GM21786 (cell line): ENCODE data around the gene TRPV4.

Experiments used
- ATAC-seq: cut with Tn5 transposase; IDR thresholded peaks from one replicate; pipeline ENCODE4 v1.9.1; 2021; ENCODE audit not compliant: unreplicated experiment

TRPV4 gene

DNA sequence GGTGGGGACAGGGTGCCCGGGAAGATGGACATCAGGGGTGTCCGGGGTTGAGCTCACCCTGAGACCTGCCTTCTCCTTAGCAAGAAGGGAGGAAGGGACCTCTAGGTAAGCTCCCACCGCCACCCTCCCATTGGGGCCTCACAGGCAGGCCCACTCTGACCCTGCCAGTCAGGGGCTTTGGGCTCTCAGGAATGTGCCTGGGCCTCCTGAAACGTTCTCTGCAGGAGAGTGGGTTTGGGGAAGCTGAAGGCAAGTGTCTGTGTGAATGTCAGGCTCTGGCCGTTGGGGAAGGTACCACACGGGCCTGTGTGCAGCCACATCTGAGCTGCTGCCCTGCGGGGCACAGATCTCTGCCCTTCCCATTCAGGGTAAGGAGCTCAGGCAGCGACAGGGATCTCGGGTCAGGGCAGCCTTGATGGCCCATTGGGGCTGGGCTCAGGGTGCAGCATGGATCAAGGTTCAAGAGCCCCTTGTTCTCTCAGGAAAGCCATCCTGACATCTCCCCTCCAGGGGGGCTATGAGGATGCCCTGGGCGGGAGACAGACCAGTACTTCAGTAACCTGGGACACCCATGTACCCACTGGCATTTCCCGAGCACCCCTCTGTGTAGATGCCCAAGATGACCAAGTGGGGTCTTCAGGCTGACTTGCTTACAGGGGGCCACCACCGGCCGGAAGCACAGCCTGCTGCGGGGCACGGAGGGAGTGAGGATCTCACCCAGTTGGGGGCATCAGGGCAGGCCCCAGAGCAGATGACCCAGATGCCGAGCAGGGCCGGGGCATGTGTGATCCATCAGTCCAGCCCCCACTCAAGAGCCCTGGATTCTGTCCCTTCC, 89.9 kb downstream of the TRPV4 start:
- no peak for ATAC-seq

DNA sequence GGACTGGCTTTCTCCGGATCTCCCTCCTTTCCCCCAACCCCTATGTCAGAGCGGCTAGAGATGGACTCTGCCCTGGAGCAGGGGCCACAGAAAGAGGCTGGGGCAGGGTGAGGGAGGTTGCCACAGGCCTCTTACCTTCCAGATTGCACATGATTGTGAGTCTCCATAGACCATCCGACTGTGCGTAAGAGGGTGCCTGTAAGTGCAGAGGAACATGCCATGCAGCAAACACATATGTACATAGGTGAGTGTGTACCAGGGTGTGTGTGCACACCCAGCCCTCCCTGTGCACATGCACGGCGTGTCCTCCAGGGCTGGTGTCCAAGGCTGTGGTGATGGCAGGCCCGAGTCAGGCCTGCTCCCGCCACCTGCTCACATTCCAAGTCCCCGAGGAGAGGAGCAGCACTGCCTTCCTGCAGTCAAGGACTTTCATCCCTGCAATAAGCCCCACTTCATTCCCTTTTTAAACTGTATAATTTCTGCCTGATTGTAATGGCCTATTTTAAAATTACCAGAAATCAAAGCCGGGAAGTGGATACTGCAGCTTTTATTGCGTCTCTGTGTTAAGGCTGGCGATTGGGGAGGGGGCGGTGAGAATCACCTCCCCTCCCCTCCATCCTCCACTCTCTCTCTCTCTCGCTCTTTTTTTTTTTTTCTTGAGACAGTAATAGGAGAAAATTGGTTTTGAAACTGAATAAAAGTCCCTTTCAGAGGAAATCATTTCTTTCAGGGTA, 91.1 kb downstream of the TRPV4 start:
- no peak for ATAC-seq

DNA sequence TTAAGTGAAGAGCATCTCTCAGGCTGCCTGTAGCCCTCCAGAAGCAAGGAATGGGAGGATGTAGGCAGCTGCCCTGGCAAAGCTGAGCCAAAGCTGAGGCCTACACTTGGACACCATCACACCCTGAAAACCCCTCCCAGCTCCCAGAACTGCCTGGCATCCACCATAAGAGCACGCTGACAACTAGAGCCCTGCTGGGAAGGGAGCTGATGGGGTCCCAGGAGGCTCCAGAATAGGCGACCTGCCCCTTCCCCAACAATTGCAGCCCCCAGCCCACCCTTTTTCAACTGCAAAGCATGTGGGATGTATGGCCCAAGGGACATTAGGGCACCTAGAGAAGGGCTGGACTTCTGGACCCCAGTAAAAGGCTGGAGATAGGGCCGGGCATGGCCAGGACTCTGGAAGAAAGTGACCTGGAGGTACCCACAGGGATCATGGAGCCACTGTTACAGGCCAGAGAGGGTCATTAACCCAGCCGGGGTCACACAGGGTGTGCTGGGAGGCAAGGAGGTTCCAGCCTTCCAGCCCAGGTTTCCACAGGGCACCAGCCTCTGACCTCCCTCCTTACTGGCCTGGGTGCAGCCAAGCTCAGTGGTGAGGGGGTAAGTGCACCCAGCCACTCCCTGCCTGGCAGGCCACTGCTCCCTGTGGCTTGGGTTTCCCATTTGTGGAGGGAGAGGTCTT, 91.8 kb downstream of the TRPV4 start:
- no peak for ATAC-seq

DNA sequence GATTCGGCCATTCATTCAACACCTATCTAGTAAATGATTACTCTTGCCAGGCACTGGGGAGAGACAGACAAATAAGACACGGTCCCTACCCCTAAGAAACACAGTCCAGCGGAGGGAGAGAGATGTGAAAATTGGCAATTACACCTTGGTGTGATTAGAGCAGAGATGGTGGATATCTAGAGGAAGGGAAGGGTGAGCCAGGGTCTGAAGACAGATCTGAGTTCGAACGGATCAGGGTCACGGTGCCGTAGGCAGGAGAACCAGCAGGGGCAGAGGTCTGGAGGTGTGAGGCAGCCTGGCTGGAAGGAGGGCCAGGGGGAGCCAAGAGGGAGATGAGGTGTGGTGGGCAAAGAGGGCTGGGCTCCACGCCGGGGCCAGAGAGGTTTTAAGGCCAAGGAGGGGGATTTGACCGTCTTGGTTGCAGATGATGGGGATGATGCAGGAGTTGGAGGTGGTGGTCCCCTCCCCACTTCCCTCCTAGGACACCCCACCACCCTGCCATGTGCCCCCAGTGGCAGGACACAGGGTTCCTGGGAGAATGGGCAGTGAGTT, 92.4 kb downstream of the TRPV4 start:
- no peak for ATAC-seq

DNA sequence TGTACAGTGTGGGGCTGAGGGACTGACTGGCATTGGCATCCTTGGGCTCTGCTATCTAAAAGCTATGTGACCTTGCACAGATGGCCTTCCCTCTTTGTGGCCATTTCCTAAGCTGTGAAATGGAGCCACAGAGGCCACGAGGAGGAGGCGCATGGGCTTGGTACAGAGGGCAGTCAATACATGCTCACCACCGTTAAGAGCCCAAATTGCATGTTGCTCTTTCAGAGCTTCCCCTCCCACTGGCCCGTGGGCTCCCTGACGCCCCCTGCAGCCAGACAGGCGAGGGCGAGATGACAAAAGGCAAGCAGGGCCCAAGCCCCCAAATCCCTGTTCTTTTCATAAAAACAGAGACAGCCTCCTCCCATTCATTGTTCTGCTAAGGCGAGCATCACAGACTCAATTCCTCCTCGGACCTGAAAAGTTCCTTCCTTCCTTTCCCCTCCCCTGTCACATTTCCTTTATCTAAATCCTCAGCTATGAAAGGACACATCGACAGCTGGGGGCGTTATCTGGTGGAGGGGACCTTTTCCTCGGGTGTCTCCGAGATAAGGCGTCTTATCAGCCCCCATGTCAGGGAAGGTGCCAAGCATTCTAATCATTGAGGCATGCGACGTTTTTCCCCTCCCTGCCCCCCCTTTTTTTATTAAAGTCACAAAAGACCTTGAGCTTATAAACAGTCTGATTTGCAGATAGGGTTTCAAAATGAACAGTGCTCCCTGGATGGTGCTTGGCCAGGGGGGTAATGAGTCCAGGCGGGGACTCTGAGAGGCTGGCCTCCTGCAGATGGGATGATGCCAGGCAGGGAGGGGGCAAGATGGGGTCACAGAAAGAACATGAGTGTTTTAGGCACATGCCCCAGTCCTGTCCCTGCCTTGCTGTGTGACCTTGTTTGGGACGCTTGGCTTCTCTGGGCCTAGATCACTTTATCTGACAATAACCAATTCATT, 93.2 kb downstream of the TRPV4 start:
- no peak for ATAC-seq

DNA sequence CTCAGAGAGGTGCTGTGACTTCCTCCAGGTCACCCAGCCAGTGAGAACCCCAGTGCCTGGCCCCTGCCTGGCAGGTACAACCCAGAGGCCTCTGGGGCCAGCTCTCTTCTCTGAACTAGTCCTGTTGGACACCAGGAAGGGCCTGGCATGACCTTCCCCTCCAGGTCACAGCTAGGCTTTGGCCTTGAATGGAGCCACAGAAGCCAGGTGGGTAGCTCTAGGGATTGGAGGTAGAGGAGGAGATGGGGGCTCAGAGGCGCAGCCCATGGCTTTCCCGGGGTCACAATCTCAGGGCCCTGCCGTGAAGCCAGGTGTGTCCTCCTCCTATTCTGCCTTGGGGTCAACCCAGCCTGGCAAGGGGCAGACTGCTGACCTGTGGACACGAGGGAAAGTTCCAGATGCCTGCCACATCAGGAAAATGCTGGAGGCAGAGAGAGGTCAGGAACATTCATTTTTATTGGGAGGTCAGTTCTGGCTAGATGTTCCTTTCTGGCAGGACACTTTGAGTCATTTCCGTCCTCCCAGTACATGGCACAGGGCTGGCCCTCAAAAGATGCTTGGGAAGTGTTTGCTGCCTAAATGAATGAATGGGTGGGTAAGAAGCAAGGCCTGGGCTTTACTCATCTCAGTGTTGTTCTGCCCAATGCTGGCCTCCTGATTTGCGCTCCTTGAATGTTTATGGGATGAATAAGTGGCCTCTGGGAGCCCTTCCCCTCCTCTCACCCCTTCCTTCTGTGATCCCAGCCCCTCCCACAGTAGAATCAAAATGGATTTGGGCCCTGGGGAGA, 94.1 kb downstream of the TRPV4 start:
- no peak for ATAC-seq

DNA sequence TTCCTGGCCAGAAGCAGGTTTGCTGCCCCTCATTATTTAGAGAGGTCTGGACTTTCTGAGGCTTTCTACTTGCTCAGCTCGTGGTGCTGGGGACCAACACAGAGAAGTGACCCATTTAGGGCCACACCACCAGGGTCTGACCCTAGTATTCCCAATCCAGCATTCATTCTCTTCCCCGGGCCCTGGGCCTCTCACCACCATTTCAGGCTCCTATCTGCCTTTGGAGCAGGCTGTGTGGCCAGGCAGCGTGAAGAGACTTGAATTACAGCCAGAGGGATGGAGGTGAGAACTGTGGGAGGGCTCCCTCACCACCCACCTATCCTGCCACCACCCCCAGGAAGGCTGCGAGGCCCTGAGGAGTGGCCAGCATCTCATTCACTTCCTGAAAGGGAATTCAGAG, 95.0 kb downstream of the TRPV4 start:
- no peak for ATAC-seq

DNA sequence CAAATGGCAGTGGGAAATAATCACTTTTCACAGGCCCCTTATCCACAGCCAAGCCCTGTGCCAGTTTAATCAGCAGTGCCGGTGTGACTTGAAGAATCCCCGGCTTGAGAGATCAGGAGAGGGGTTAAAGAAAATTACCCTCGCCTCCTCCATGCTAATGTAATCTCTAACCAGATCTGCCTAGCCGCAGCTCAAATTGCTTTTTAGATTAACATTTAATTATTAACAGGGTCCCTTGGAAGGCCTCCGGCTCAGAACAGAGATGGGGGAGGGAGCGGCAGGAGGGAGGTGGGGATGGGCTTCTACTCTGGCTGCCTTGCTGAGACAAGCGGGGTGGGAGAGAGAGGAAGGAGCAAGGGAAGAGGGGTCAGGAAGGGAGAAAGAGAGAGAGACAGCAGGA, 95.6 kb downstream of the TRPV4 start:
- ATAC-seq, result no peak

DNA sequence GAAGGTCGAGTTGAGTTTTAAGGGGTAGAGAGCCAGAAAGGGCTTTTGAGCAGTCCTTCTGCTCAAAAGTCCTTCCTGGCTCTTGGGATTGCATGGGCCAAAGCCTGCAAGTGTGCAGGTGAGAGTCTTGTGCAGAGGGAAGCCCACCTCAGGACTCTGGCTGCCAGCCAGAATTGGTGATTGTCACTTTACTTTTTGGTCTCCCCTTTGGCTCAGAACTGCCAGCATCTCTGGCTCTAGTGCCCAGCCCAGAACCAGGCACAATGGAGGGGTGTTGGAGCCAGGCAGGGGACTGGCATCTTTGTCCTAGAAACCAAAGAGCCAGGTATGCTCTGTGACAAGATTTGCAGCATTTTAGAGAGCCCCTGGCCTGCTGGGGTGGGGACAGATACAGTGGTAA, 96.1 kb downstream of the TRPV4 start:
- no peak for ATAC-seq

DNA sequence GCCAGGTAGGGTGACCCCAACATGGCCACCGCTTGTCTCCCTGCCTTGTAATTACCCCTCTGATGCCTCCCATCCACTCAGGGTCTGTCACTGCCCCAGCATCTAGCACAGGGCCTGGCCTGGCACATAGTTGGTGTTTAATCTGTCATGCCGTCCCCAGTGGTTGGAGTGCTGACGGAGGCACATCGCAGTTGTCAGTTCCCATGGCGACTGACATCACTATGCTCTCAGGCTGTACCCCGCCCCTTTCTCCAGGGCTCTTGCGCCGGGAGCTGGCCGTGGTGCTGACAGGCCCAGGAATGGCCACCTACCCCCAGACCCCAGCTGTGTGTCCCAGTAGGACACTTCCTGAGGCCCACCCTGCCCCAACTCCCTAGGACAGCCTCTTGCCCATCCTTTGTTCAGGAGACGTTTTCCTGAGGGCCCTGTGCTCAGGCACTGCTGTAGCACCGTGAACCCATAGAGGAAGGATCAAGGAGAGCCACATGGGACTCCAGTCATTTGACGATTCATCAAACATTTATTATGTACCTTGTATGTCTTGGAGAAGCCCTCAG, 96.6 kb downstream of the TRPV4 start:
- no peak for ATAC-seq

DNA sequence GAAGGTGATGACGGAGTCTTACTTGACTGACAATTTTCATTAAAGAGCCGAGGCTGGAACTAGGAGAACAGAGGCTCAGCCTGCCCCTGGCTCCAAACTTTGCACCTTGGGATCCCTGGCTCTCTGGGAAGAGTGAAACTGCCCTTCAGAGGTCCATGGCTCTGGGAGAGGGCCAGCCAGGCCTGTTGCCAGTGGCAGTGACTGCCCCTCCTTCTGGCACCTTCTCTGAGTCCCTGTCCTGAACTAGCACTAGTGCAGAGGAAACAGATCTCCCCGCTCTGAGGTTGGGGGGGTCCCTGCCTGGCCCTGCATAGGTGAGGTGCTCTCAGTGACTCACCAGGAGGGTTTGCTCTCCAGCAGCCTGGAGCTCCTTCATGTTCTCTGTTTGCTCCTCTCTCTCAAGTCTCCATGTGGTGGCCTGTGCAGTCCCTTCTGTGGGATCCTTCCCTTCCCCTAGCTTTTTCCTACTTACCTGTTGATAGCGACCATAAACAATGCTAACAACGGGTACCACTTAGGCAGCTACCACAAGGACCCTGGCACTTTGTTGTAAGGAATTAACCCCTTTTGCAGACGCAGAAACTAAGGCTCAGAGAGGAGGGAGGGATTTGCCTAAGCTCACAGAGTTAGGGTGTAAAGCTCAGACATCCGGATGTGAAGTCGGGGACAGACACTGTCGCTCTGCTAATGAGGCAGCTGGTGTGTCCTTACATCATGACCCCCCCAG, 97.2 kb downstream of the TRPV4 start:
- ATAC-seq, result no peak

DNA sequence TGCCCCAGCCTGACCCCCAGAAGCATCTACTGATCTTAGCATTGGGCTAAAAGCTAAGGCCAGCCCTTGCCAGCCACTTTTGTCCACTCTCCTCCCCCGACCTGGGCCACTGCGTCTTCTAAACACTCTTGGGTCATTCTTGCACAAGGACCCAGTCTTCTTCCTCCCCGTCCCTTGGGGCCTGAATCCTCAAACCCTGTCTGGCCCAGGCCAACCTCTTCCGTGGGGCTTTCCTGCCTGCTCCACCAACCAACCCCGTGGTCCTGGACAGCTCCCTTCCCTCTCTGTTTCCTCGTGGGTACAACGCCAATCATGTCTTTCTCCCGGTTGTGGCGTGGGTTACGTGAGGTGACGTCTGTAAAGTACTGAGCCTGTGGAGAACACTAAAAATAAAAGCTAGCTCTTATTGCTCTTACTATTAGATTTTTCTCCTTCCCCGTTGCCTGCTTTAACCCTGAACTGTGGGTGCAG, 98.1 kb downstream of the TRPV4 start:
- no peak for ATAC-seq

DNA sequence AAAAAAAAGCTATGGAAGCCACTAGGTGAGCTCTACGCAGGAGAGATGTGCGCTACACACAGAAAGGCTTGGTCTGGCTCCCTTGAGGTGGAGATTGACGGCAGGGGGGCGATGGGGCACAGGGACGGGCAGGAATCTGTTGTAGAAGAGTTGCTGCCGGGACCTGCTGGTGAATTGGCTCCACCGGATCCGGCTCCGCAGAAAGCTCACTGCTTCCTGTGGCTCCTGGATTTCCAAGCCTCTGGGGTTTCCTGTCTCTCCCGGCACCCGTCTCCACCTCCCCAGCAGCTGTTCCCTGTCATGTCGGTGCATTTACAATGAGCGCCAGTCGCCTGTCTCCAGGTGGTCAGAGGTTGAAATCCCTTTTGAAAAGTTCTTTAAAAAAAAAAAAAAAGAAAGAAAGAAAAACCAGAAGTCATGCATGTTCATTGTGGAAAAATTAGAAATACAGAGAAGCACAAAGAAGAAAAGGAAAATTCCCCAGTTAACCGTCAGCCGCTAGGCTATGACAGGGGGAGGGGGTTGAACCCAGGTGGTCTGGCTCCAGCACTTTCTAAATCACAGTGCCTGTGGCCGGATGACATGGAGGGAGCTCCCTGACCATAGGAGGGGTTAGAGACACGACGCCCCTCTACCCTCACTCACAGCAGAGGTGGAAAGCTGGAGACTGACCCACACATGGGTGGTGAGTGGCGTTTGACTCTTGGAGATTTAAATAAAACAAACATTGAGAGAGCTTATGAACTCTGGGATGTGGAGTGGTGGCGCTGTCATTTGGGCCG, 98.8 kb downstream of the TRPV4 start:
- ATAC-seq, result no peak
